ENCODE results near the gene IFNA6. TPM values are rescaled to one million over a fixed set of nuclear protein-coding genes. Genes with fewer than 3 reads are reported as not detected.

The IFNA6 gene
- total RNA-seq, 1 experiment from 2014 or later = not detected

GRCh38 chr9:21348430-21348970, 2.2 kb downstream of the IFNA6 start:
- Histone ChIP-seq H3K27ac (no peak overlapping the region), H3K4me3 (no peak overlapping the region), H3K36me3 (no peaks in the 10 kb centered on the region), H3K27me3 (no peaks in the 10 kb centered on the region), H3K9me3 (replicated peaks) (no peaks in the 10 kb centered on the region), H3K4me1 (no peaks in the 10 kb centered on the region)
- DNase-seq = no peak

GRCh38 chr9:21340735-21341134, 10.0 kb downstream of the IFNA6 start:
- H3K4me1 ChIP-seq = no peaks in the 10 kb centered on the region; the same call in 1 of the 2 replicates
- no peaks in the 10 kb centered on the region for H3K9me3 ChIP-seq (replicated peaks)
- no peak overlapping the region for H3K4me3 ChIP-seq
- no peaks in the 10 kb centered on the region for H3K27me3 ChIP-seq
- H3K36me3 ChIP-seq = no peaks in the 10 kb centered on the region
- no peak for DNase-seq
- H3K27ac ChIP-seq = no peak overlapping the region

- Histone ChIP-seq H3K36me3 (peaks cover 15% of the 10 kb centered on the region; the same call in 1 of the 2 replicates), H3K9me3 (replicated peaks) (no peaks in the 10 kb centered on the region), H3K4me1 (peaks cover 3% of the 10 kb centered on the region), H3K27me3 (no peaks in the 10 kb centered on the region), H3K4me3 (no peak overlapping the region), H3K27ac (no peak overlapping the region)
- no peak for DNase-seq
These were observed 14.2 kb downstream of the IFNA6 start for GRCh38 chr9:21336457-21336856.

- H3K4me1 ChIP-seq = peaks cover 3% of the 10 kb centered on the region
- DNase-seq = peak; percentile 91 to 93
- peak within 1 kb of the TSS; percentile 94 for H3K27ac ChIP-seq
- H3K4me3 ChIP-seq = peak within 1 kb of the TSS; percentile 99
- H3K9me3 ChIP-seq (replicated peaks) = no peaks in the 10 kb centered on the region
- no peaks in the 10 kb centered on the region for H3K27me3 ChIP-seq
- peaks cover 15% of the 10 kb centered on the region; the same call in 1 of the 2 replicates for H3K36me3 ChIP-seq
These were observed 15.7 kb downstream of the IFNA6 start, which contains the start of gene KLHL9 for GRCh38 chr9:21334701-21335632. Gene KLHL9 (minus strand): TSS chr9:21335404. CDS start chr9:21334859, 545 bp downstream.

GRCh38 chr9:21333226-21333625, 17.5 kb downstream of the IFNA6 start:
- no peak for DNase-seq
- Histone ChIP-seq H3K9me3 (replicated peaks) (no peaks in the 10 kb centered on the region), H3K4me3 (no peak overlapping the region), H3K4me1 (peaks cover 3% of the 10 kb centered on the region), H3K36me3 (peaks cover 15% of the 10 kb centered on the region; the same call in 1 of the 2 replicates), H3K27ac (no peak overlapping the region), H3K27me3 (no peaks in the 10 kb centered on the region)

- Histone ChIP-seq H3K27me3 (no peaks in the 10 kb centered on the region), H3K36me3 (peaks cover 15% of the 10 kb centered on the region; the same call in 1 of the 2 replicates), H3K4me3 (no peak overlapping the region), H3K4me1 (peaks cover 3% of the 10 kb centered on the region), H3K27ac (no peak overlapping the region), H3K9me3 (replicated peaks) (no peaks in the 10 kb centered on the region)
- no peak for DNase-seq
These were observed 18.8 kb downstream of the IFNA6 start for GRCh38 chr9:21331676-21332402.

GRCh38 chr9:21326526-21327139, 24.1 kb downstream of the IFNA6 start:
- H3K9me3 ChIP-seq (replicated peaks) = no peaks in the 10 kb centered on the region
- H3K4me3 ChIP-seq = no peak overlapping the region
- no peaks in the 10 kb centered on the region; the same call in 1 of the 2 replicates for H3K4me1 ChIP-seq
- no peak overlapping the region for H3K27ac ChIP-seq
- H3K36me3 ChIP-seq = no peaks in the 10 kb centered on the region
- H3K27me3 ChIP-seq = no peaks in the 10 kb centered on the region
- DNase-seq = peak in 1 of 2 experiments; percentile 51

- no peaks in the 10 kb centered on the region for H3K27me3 ChIP-seq
- H3K4me1 ChIP-seq = no peaks in the 10 kb centered on the region
- H3K4me3 ChIP-seq = no peak overlapping the region
- H3K9me3 ChIP-seq (replicated peaks) = no peaks in the 10 kb centered on the region
- DNase-seq = no peak
- no peaks in the 10 kb centered on the region for H3K36me3 ChIP-seq
- H3K27ac ChIP-seq = no peak overlapping the region
These were observed 26.6 kb downstream of the IFNA6 start for GRCh38 chr9:21324047-21324446.

GRCh38 chr9:21322911-21323461, 27.7 kb downstream of the IFNA6 start:
- no peak overlapping the region for H3K4me3 ChIP-seq
- no peaks in the 10 kb centered on the region for H3K9me3 ChIP-seq (replicated peaks)
- no peak overlapping the region for H3K27ac ChIP-seq
- no peaks in the 10 kb centered on the region for H3K4me1 ChIP-seq
- no peaks in the 10 kb centered on the region for H3K36me3 ChIP-seq
- H3K27me3 ChIP-seq = no peaks in the 10 kb centered on the region
- no peak for DNase-seq

- H3K9me3 ChIP-seq (replicated peaks) = no peaks in the 10 kb centered on the region
- no peak overlapping the region for H3K4me3 ChIP-seq
- no peak for DNase-seq
- no peaks in the 10 kb centered on the region for H3K4me1 ChIP-seq
- H3K27ac ChIP-seq = no peak overlapping the region
- no peaks in the 10 kb centered on the region for H3K36me3 ChIP-seq
- H3K27me3 ChIP-seq = no peaks in the 10 kb centered on the region
These were observed 30.2 kb downstream of the IFNA6 start for GRCh38 chr9:21320465-21320864.

- Histone ChIP-seq H3K36me3 (no peaks in the 10 kb centered on the region), H3K9me3 (replicated peaks) (no peaks in the 10 kb centered on the region), H3K27ac (no peak overlapping the region), H3K4me1 (no peaks in the 10 kb centered on the region), H3K27me3 (no peaks in the 10 kb centered on the region), H3K4me3 (no peak overlapping the region)
- peak; percentile 18 to 64 for DNase-seq
These were observed 32.4 kb downstream of the IFNA6 start for GRCh38 chr9:21317956-21318923.

GRCh38 chr9:21316860-21317259, 33.8 kb downstream of the IFNA6 start:
- H3K9me3 ChIP-seq (replicated peaks) = no peaks in the 10 kb centered on the region

GRCh38 chr9:21316032-21316842, 34.5 kb downstream of the IFNA6 start:
- no peaks in the 10 kb centered on the region for H3K27me3 ChIP-seq
- DNase-seq = no peak
- no peaks in the 10 kb centered on the region for H3K36me3 ChIP-seq
- no peaks in the 10 kb centered on the region for H3K9me3 ChIP-seq (replicated peaks)
- H3K4me1 ChIP-seq = no peaks in the 10 kb centered on the region
- H3K27ac ChIP-seq = no peak overlapping the region
- H3K4me3 ChIP-seq = no peak overlapping the region

More at GRCh38 chr9:21316860-21317259, 33.8 kb downstream of the IFNA6 start:
- DNase-seq = no peak
- H3K4me1 ChIP-seq = no peaks in the 10 kb centered on the region
- no peak overlapping the region for H3K27ac ChIP-seq
- no peak overlapping the region for H3K4me3 ChIP-seq
- no peaks in the 10 kb centered on the region for H3K27me3 ChIP-seq
- H3K36me3 ChIP-seq = no peaks in the 10 kb centered on the region
